ENCODE results near the gene AP1S3.

Gene AP1S3

DNA sequence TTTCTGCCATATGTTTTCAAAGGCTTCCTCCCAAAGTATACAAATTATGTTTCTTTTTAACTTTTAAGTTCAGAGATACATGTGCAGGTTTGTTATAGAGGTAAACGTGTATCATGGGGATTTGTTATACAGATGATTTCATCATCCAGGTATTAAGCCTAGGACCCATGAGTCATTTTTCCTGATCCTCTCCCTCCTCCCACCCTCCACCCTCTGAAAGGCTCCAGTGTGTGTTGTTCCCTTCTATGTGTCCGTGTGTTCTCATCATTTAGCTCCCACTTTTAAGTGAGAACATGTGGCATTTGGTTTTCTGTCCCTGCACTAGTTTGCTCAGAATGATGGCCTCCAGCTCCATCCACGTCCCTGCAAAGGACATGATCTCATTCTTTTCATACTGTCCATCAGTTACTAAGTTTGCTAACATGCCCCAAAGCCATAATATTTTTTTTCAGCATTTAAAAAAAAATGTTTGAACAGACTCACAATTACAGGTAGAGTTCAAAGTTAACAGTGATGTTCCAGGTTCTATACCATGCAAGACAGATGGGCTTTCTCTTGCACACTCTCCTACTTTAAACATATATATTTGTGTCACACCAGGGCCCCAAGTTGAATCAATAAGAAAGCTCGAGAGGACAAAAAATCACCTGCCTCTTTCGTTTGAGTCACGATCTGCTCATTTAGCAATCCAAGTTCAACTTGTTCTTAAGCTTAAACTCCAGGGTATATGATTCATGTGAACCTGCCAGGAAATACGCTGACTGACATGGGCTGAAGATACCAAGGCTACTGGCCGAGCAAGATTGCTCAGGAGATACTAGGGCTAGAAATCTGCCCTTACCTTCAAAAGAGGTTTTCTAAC, 77.6 kb downstream of the AP1S3 start:
- Histone ChIP-seq H3K4me1 (no peaks in the 10 kb centered on the region), H3K4me3 (no peak overlapping the region), H3K9me3 (no peaks in the 10 kb centered on the region), H3K27me3 (ENCODE audit: low read depth) (no peaks in the 10 kb centered on the region), H3K36me3 (replicated peaks) (peaks cover 3% of the 10 kb centered on the region; the same call in 1 of the 2 replicates)
- no peak for DNase-seq (ENCODE audit: low spot score in 2 of 2)
- in situ Hi-C loops (cut with MboI; ENCODE audit: low sequenced_read_pairs), result no loop called here

DNA sequence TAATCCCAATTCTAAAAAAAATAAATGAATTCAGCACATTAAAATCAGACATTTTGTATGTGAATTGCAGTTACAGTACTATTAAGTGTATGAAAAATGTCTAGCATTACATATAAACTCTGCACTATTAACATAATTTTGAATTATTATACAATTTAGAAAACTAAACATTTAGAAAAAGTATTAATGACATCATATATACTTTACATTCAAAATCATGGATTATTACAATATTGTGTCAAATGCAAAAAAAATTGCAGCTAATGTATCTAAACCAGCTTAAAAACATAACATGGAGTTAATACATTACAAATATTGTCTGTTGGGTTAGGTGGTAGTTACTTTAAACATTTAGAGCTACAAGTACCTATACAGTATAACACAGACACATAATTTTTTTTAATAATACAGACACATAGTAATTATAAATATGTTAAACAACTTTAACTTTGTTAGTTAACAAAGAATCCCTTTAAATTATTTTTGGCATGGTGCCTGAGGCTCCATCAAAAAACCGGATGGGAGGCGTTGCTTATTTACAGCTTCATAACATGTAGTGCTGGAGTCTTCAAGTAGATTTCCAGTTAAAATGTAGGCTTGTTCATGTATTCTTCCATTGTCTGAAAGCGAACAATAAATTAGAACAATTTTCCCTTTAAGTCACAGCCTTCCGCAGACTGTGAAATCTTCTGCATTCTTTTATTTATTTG, 79.1 kb downstream of the AP1S3 start:
- H3K9me3 ChIP-seq, result no peaks in the 10 kb centered on the region
- H3K27me3 ChIP-seq (ENCODE audit: low read depth), result no peaks in the 10 kb centered on the region
- no peak overlapping the region for H3K4me3 ChIP-seq
- no peaks in the 10 kb centered on the region for H3K36me3 ChIP-seq (replicated peaks)
- in situ Hi-C loops (cut with MboI; ENCODE audit: low sequenced_read_pairs), result no loop called here
- DNase-seq (ENCODE audit: low spot score in 2 of 2), result no peak
- H3K4me1 ChIP-seq, result no peaks in the 10 kb centered on the region

DNA sequence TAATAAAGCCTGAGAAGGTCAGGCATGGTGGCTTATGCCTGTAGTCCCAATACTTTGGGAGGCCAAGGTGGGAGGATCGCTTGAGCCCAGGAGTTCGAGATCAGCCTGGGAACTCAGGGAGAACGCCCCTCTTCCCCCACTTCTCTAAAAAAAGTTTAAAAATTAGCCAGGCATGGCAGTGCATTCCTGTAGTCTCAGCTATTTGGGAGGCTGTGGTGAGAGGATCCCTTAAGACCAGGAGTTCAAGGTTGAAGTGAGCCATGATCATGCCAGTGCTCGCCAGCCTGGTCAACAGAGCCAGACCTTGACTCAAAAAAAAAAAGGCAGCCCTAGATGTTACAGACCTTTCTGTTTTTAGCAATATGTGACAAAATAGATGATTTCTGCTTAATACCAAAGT, 83.4 kb downstream of the AP1S3 start:
- DNase-seq (ENCODE audit: low spot score in 2 of 2), result no peak
- Histone ChIP-seq H3K36me3 (replicated peaks) (no peaks in the 10 kb centered on the region), H3K4me1 (no peaks in the 10 kb centered on the region), H3K9me3 (no peaks in the 10 kb centered on the region), H3K4me3 (no peak overlapping the region), H3K27me3 (ENCODE audit: low read depth) (no peaks in the 10 kb centered on the region)
- in situ Hi-C loops (cut with MboI; ENCODE audit: low sequenced_read_pairs), result no loop called here

DNA sequence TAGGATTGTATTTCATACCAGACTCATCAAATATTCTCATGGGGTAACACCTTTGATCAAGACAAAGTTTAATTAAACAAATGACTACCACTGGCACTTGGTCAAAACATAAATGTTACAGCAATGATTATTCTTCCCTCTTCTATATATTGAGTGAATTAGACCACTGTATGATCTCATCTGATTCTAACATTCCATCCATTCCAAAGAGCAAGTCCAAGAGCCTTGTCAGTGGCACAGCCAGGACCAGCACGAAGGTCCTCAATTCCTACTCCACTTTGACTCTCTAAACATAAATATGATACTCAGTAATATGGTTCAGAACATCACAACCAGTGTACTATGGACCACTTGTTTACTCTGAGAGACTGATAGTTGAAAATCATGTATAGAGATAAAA, 86.4 kb downstream of the AP1S3 start:
- in situ Hi-C loops (cut with MboI; ENCODE audit: low sequenced_read_pairs), result no loop called here

DNA sequence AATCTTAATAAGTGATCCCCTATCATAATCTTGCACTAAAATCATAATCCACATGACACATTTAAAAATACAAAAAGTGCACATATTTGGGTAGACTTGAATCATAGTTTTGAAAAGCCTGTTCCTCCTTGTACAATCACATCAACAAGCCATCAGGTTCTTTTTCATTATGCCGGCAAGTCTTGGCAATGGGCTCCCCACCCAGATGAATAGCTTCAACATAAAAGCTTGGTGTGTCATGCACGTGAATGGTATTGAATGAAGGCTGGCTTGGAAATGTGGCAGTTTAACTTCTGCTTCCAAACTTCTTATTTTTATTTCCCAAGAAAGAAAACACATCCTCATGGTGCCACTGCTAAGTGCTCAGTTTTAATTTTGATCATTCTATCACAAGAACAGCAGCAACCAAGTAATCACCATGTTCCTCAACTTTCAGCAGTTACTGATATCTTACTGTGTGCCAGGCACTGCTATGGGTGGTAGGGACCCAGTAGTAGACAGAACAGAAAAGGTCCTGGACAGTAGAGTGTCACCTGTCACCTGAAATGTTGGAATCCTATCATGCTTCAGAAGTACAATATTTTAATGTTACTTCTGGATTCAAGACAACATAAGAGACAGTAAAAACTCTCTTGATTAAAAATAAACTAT, 89.9 kb downstream of the AP1S3 start:
- H3K9me3 ChIP-seq, result no peaks in the 10 kb centered on the region
- H3K4me1 ChIP-seq, result no peaks in the 10 kb centered on the region
- no peak overlapping the region for H3K4me3 ChIP-seq
- no peak for DNase-seq (ENCODE audit: low spot score in 2 of 2)
- no peaks in the 10 kb centered on the region for H3K27me3 ChIP-seq (ENCODE audit: low read depth)
- in situ Hi-C loops (cut with MboI; ENCODE audit: low sequenced_read_pairs), result no loop called here
- H3K36me3 ChIP-seq (replicated peaks), result no peaks in the 10 kb centered on the region

More for the DNA sequence above, 86.4 kb downstream of the AP1S3 start:
- no peaks in the 10 kb centered on the region for H3K36me3 ChIP-seq (replicated peaks)
- no peak for DNase-seq (ENCODE audit: low spot score in 2 of 2)
- no peaks in the 10 kb centered on the region for H3K4me1 ChIP-seq
- H3K9me3 ChIP-seq, result no peaks in the 10 kb centered on the region
- H3K4me3 ChIP-seq, result no peak overlapping the region
- H3K27me3 ChIP-seq (ENCODE audit: low read depth), result no peaks in the 10 kb centered on the region

DNA sequence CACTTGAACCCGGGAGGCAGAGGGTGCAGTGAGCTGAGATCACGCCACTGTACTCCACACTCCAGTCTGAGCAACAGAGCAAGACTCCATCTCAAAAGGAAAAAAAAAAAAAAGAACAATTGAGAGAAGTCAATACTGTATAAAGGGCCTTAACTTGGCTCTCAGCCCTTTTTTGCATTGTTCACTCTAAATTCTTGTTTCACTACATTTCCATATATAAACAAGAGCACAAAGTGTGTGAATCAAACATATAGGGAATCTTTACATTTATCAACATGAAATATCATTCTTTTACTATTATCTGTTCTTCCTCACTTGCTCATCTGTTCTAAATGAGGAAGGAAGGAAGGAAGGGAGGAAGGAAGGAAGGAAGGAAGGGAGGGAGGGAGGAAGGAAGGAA, 90.8 kb downstream of the AP1S3 start:
- Histone ChIP-seq H3K4me3 (no peak overlapping the region), H3K9me3 (no peaks in the 10 kb centered on the region), H3K36me3 (replicated peaks) (no peaks in the 10 kb centered on the region), H3K27me3 (ENCODE audit: low read depth) (no peaks in the 10 kb centered on the region), H3K4me1 (no peaks in the 10 kb centered on the region)
- in situ Hi-C loops (cut with MboI; ENCODE audit: low sequenced_read_pairs), result no loop called here
- no peak for DNase-seq (ENCODE audit: low spot score in 2 of 2)

DNA sequence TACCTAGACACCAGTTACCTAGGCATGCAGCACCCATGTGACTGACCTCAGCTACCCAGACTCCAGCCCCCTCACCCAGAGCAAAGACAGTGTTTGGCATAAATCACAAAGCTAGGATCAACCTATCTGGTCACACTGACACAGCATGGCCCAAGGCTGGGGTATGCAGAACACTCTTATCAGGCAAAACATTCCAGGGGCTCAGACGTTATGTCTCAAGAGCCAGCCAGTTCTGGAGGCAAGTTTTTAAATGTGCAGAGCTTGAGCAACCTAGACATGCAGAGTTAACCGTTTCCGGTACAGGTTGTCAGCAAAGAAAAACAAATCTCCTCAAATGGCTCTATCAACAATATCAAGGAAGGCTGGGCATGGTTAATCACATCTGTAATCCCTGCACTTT, 92.8 kb downstream of the AP1S3 start:
- Histone ChIP-seq H3K4me3 (no peak overlapping the region), H3K36me3 (replicated peaks) (no peaks in the 10 kb centered on the region), H3K4me1 (no peaks in the 10 kb centered on the region), H3K27me3 (ENCODE audit: low read depth) (no peaks in the 10 kb centered on the region), H3K9me3 (no peaks in the 10 kb centered on the region)
- DNase-seq (ENCODE audit: low spot score in 2 of 2), result no peak
- in situ Hi-C loops (cut with MboI; ENCODE audit: low sequenced_read_pairs), result no loop called here

DNA sequence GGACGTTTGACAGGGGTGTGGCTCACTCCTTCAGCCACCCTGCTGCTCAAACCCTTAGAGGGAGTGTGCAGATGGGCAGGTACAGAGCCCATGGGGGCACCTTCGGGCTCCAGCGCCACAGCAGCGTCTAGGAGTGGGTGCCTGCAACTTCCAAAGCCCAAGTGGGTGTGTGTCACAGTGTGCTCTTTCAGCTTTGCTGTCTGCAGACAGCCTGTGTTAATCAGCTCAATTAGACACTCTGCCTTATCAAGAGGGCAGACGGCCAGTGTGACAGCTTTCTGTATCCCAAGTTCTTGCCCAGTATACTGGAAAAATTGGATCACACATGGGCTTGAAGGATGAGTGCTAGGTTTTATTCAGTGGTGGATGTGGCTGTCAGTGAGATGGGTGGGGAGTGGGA, 96.7 kb downstream of the AP1S3 start:
- in situ Hi-C loops (cut with MboI; ENCODE audit: low sequenced_read_pairs), result no loop called here
- Histone ChIP-seq H3K27me3 (ENCODE audit: low read depth) (no peaks in the 10 kb centered on the region), H3K36me3 (replicated peaks) (no peaks in the 10 kb centered on the region), H3K4me3 (no peak overlapping the region), H3K4me1 (no peaks in the 10 kb centered on the region), H3K9me3 (no peaks in the 10 kb centered on the region)
- DNase-seq (ENCODE audit: low spot score in 2 of 2), result no peak

DNA sequence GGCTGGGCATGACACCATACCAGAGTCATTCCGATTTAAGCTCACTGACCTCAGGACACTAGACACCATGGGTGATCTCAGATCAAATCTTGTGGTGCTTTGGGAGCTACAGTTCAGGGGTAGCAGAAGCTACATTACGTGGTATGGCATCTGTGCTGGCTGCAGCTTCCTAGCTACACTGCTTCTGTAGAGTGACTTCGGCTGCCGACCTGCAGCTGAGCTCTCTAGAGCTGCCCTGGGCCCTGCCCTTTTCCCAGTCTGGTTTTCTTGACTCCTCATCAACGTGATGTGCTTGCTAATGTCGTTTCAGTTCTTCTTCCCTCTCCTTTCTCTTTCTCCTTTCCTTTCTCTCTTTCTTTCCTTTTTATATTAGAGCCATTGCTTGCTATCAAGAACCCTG, 100.2 kb downstream of the AP1S3 start:
- Histone ChIP-seq H3K36me3 (replicated peaks) (no peaks in the 10 kb centered on the region), H3K9me3 (no peaks in the 10 kb centered on the region), H3K4me1 (no peaks in the 10 kb centered on the region), H3K4me3 (no peak overlapping the region), H3K27me3 (ENCODE audit: low read depth) (no peaks in the 10 kb centered on the region)
- in situ Hi-C loops (cut with MboI; ENCODE audit: low sequenced_read_pairs), result no loop called here
- no peak for DNase-seq (ENCODE audit: low spot score in 2 of 2)

DNA sequence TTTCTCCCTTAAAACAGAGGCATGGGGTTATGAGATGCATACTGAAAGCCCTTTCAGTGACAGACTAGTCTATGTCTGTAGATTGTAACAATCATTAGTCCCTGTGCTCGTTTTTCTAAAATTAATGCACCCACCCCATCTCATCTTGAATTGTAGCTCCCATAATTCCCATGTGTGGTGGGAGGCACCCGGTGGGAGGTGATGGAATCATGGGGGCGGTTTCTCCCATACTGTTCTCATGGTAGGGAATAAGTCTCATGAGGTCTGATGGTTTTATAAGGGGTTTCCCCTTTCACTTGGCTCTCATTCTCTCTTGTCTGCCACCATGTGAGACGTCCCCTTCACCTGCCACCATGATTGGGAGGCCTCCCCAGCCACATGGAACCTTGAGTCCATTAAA, 100.9 kb downstream of the AP1S3 start:
- Histone ChIP-seq H3K4me3 (no peak overlapping the region), H3K36me3 (replicated peaks) (no peaks in the 10 kb centered on the region), H3K9me3 (no peaks in the 10 kb centered on the region), H3K4me1 (no peaks in the 10 kb centered on the region), H3K27me3 (ENCODE audit: low read depth) (no peaks in the 10 kb centered on the region)
- in situ Hi-C loops (cut with MboI; ENCODE audit: low sequenced_read_pairs), result no loop called here
- DNase-seq (ENCODE audit: low spot score in 2 of 2), result no peak

DNA sequence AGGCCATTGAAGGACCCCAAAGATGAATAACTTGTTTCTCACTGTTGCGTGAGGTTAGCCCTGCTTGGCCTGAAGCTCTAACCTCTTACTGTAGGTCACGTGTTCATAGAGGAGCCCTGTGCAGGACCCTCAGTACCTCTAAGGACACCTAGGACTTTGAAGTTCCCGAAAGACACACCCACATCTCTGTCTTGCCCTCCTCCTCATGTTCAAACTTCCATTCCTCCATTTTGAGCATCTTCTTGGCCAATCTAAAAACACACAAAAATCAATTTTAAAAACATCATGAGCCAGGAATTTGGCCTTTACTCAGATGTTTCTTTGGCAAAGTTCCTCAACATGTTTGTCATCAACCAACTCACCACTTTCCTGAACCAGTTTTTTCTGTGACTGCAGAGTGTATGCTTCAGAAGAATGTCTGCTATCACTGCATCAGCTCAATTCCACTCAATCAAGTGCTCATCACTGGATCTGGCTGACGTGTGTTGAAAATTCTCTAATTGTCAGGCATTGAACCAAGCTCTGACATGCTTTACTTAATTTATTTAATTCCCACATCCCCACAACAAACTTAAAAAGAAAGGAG, 101.6 kb downstream of the AP1S3 start:
- Histone ChIP-seq H3K4me3 (no peak overlapping the region), H3K36me3 (replicated peaks) (no peaks in the 10 kb centered on the region), H3K4me1 (no peaks in the 10 kb centered on the region), H3K27me3 (ENCODE audit: low read depth) (no peaks in the 10 kb centered on the region), H3K9me3 (no peaks in the 10 kb centered on the region)
- in situ Hi-C loops (cut with MboI; ENCODE audit: low sequenced_read_pairs), result no loop called here
- DNase-seq (ENCODE audit: low spot score in 2 of 2), result no peak

DNA sequence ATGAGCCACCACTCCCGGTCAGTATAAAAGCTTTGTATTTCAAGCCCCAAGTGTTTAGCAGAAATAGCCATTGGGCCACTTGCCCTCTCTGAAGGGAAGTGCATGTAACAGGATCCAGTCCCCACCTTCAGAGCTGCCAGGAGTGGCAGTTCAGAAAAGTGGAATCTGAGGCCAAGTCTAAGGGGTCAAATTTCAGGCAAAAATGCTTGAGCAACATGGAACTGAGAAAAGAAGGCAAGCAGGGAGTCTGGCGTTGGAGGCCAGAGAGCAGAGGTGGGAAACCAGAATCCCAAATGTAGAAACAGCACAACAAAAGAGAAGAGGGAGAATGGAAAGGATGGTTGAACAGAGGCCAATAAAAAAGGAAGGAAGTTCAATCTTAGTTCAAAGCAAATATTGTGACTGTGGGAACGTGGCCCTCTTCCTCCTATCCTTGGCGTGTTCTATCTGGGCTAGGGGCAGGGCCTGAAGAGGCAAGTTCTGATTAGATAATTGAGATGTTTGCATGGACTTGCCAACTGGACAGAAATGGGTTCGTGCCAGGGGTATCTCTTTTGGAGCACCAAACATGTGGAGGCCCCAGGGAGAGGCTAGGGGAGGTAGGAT, 102.2 kb downstream of the AP1S3 start:
- no peaks in the 10 kb centered on the region for H3K4me1 ChIP-seq
- no peaks in the 10 kb centered on the region for H3K36me3 ChIP-seq (replicated peaks)
- H3K27me3 ChIP-seq (ENCODE audit: low read depth), result no peaks in the 10 kb centered on the region
- no peak overlapping the region for H3K4me3 ChIP-seq
- DNase-seq (ENCODE audit: low spot score in 2 of 2), result no peak
- no peaks in the 10 kb centered on the region for H3K9me3 ChIP-seq
- in situ Hi-C loops (cut with MboI; ENCODE audit: low sequenced_read_pairs), result no loop called here

DNA sequence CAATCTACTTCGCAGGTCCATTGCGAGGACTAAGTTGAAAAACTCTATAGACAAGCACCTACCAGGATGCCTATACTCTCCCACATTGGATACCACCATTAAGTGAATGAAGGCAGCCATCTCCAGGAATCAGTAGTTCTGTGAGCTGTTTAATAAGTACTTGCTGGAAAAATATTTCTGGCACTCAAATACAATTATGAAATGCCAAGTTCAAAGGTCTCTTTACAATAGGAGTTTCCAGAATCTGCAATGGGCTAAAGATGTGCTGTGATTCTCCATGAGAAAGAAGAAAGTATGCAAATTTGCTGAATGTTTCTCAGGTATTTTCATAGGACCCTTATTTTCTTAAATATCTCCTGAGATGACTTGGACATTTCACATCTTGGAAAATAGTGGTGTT, 103.0 kb downstream of the AP1S3 start:
- H3K4me1 ChIP-seq, result no peaks in the 10 kb centered on the region
- H3K36me3 ChIP-seq (replicated peaks), result no peaks in the 10 kb centered on the region
- in situ Hi-C loops (cut with MboI; ENCODE audit: low sequenced_read_pairs), result no loop called here
- H3K9me3 ChIP-seq, result no peaks in the 10 kb centered on the region
- no peaks in the 10 kb centered on the region for H3K27me3 ChIP-seq (ENCODE audit: low read depth)
- no peak overlapping the region for H3K4me3 ChIP-seq
- DNase-seq (ENCODE audit: low spot score in 2 of 2), result no peak

Measured in HAP-1 (cell line).